DOHH2 (cell line): ENCODE measurements around the gene MAGI1.

Source experiments
- H3F3A ChIP-seq: fragments of 200-600 bp; sonication (generic), shearing (Covaris generic); 2 replicates; pipeline ENCODE4 v1.6.0; 2016; ENCODE audit warnings: antibody characterized with exemption, mild to moderate bottlenecking; ENCODE audit not compliant: control insufficient read depth, insufficient read depth
- H3K27ac ChIP-seq: fragments of 200-600 bp; sonication (generic); 2 replicates; pipeline ENCODE4 v1.5.1; 2014; ENCODE audit warnings: low read depth, mild to moderate bottlenecking, low read length, moderate library complexity
- H3K27me3 ChIP-seq: fragments of 200-600 bp; sonication (generic); 2 replicates; pipeline ENCODE4 v1.6.1; 2014; ENCODE audit warnings: mild to moderate bottlenecking, low read length, mixed read lengths; ENCODE audit not compliant: control insufficient read depth
- H3K36me3 ChIP-seq: fragments of 200-600 bp; sonication (generic); 2 replicates; pipeline ENCODE4 v1.6.1; 2014; ENCODE audit warnings: mild to moderate bottlenecking, low read length, moderate library complexity, mixed read lengths; ENCODE audit not compliant: control insufficient read depth
- H3K4me1 ChIP-seq: fragments of 200-600 bp; sonication (generic); 2 replicates; pipeline ENCODE4 v1.6.1; 2014; ENCODE audit warnings: mild to moderate bottlenecking, low read length, mixed read lengths; ENCODE audit not compliant: control insufficient read depth
- H3K4me2 ChIP-seq: fragments of 200-600 bp; sonication (generic); 2 replicates; pipeline ENCODE4 v1.6.0; 2014; ENCODE audit warnings: mild to moderate bottlenecking, low read length, moderate library complexity
- H3K4me3 ChIP-seq: fragments of 200-600 bp; sonication (generic); 2 replicates; pipeline ENCODE4 v1.5.1; 2014; ENCODE audit warnings: mild to moderate bottlenecking, low read length, mixed read lengths
- H3K79me2 ChIP-seq: fragments of 200-600 bp; sonication (generic); 2 replicates; pipeline ENCODE4 v1.6.1; 2014; ENCODE audit warnings: mild to moderate bottlenecking, low read length, mixed read lengths; ENCODE audit not compliant: control insufficient read depth
- H3K9me2 ChIP-seq: fragments of 200-600 bp; sonication (generic); replicated peaks from 2 replicates; pipeline ENCODE4 v1.6.1; 2014; ENCODE audit warnings: mild to moderate bottlenecking, low read length, mixed read lengths; ENCODE audit not compliant: control insufficient read depth
- H3K9me3 ChIP-seq: fragments of 200-600 bp; sonication (generic); 2 replicates; pipeline ENCODE4 v1.6.1; 2014; ENCODE audit warnings: antibody characterized with exemption, low read length, mixed read lengths; ENCODE audit not compliant: control insufficient read depth, insufficient read depth
- H4K20me1 ChIP-seq: fragments of 200-600 bp; sonication (generic); 2 replicates; pipeline ENCODE4 v1.6.0; 2014; ENCODE audit warnings: low read depth, mild to moderate bottlenecking, antibody characterized with exemption, low read length, moderate library complexity; ENCODE audit not compliant: control insufficient read depth, insufficient read depth
- EZH2phosphoT487 ChIP-seq: fragments of 200-600 bp; sonication (generic); IDR thresholded peaks from 2 replicates; pipeline ENCODE4 v1.6.1; 2017; ENCODE audit warnings: borderline replicate concordance, mild to moderate bottlenecking, antibody characterized with exemption, low read length, moderate library complexity, mixed read lengths
- TF ChIP-seq, protein P1 (sequence below): fragments of 200-600 bp; sonication (generic); IDR thresholded peaks from one replicate; pipeline ENCODE4 v1.5.1; 2014; ENCODE audit warnings: antibody characterized with exemption, mild to moderate bottlenecking, low read depth, low read length; ENCODE audit not compliant: poor library complexity, severe bottlenecking

MAGI1 gene

DNA sequence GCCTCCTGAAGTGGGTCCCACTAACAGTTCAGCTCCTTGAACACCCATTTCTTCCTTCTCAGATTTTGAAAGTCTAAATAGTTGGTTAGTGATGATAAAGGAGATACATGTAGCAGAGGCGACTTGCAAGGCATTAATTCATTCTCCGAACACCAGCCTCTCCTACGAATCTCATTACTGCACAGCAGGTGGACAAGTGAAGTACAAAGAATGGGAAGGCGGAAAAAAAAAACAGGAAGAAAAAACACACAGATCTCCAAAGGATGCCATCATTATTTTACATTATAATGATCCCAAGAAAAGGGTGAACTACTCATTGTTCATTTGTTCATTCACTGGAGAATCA is 276.5 kb downstream of the MAGI1 start:
- Histone ChIP-seq H3F3A (no peaks in the 10 kb centered on the region), H3K36me3 (no peaks in the 10 kb centered on the region), H3K27ac (no peak overlapping the region), H3K4me1 (no peaks in the 10 kb centered on the region), H3K79me2 (no peaks in the 10 kb centered on the region), H3K9me3 (no peaks in the 10 kb centered on the region), H3K4me2 (no peak overlapping the region), H4K20me1 (no peaks in the 10 kb centered on the region), H3K27me3 (no peaks in the 10 kb centered on the region), H3K4me3 (no peak overlapping the region), H3K9me2 (no peaks in the 10 kb centered on the region)
- TF ChIP-seq, protein P1, sequence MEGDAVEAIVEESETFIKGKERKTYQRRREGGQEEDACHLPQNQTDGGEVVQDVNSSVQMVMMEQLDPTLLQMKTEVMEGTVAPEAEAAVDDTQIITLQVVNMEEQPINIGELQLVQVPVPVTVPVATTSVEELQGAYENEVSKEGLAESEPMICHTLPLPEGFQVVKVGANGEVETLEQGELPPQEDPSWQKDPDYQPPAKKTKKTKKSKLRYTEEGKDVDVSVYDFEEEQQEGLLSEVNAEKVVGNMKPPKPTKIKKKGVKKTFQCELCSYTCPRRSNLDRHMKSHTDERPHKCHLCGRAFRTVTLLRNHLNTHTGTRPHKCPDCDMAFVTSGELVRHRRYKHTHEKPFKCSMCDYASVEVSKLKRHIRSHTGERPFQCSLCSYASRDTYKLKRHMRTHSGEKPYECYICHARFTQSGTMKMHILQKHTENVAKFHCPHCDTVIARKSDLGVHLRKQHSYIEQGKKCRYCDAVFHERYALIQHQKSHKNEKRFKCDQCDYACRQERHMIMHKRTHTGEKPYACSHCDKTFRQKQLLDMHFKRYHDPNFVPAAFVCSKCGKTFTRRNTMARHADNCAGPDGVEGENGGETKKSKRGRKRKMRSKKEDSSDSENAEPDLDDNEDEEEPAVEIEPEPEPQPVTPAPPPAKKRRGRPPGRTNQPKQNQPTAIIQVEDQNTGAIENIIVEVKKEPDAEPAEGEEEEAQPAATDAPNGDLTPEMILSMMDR, result no peak
- no peak for TF ChIP-seq EZH2phosphoT487

DNA sequence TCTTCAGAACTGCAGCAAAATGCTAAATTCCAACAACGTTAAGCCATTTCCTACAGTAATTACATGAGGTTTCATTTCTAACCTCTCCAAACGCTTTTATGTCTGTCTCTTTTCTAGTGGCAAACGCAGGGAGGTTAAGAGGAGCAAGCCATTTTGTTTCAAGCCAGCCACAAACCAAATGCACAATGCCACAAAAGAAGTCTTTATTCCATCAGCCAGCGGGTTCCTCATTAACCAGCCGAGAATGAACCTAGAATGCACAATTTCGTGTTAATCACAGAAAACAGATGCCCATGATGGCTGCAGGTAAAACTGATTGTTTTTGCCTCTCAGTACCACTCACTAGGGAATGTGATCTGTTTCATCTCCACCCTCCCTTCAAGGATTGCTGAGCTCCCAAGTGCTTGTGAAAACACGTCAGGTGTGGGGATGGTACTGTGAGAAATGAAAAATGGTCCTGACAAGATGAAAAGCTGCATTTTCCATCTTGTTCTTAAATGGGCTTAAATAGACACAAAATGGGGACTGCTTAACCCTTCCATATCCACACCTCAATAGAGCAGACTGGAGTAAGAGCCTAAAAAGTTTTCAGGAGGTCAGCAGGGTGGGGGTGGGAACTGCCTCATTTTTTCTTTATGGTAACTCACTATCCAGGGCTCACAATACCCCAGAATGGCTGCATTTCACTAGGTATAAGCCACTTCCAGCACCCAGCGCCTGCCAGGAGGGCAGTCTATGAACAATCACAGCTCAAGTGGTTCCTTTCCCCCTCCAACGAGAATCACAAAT is 277.1 kb downstream of the MAGI1 start:
- Histone ChIP-seq H4K20me1 (no peaks in the 10 kb centered on the region), H3K4me2 (no peak overlapping the region), H3K4me3 (no peak overlapping the region), H3K36me3 (no peaks in the 10 kb centered on the region), H3K79me2 (no peaks in the 10 kb centered on the region), H3F3A (no peaks in the 10 kb centered on the region), H3K27me3 (no peaks in the 10 kb centered on the region), H3K4me1 (no peaks in the 10 kb centered on the region), H3K27ac (no peak overlapping the region), H3K9me2 (no peaks in the 10 kb centered on the region), H3K9me3 (no peaks in the 10 kb centered on the region)
- TF ChIP-seq, protein P1, result no peak
- TF ChIP-seq EZH2phosphoT487, result no peak

DNA sequence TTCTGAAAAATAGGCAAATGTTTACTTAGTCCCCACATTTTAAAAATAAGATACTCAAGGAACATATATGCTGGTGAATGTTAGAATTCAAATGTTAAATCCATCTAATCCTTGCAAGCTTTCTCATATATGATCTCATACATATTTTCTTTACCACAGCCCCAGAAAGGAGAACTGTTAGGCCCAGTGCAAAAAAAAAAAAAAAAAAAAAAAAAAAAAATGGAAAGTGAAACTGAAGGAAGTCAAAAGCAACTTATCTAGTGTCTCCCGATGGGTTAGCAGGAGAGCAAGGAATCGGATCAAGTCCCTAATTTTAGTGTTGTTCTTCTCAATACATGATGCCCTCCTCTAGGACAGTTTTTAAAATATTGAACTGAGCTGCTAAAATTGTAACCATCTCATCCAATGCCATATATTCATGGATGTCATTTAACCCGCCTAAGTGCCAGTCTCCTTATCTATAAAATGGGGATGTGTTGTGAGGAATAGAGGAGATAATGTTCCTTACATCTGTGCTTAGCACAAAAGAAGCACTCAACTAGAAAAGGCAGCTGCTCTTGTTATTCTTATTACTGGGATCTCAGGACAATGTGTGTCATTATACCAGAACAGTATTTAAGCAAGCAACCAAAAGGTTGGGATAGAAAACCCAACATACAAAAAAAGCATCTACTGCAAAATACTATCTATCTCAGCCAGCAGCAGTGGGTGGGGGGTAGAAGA is 279.7 kb downstream of the MAGI1 start:
- no peaks in the 10 kb centered on the region for H3K9me2 ChIP-seq
- H3K79me2 ChIP-seq, result no peaks in the 10 kb centered on the region
- H3K4me3 ChIP-seq, result no peak overlapping the region
- TF ChIP-seq, protein P1, result no peak
- no peak for TF ChIP-seq EZH2phosphoT487
- H3K36me3 ChIP-seq, result no peaks in the 10 kb centered on the region
- H3K4me1 ChIP-seq, result no peaks in the 10 kb centered on the region
- H3F3A ChIP-seq, result no peaks in the 10 kb centered on the region
- no peak overlapping the region for H3K4me2 ChIP-seq
- H3K9me3 ChIP-seq, result no peaks in the 10 kb centered on the region
- H4K20me1 ChIP-seq, result no peaks in the 10 kb centered on the region
- H3K27ac ChIP-seq, result no peak overlapping the region
- H3K27me3 ChIP-seq, result no peaks in the 10 kb centered on the region
